AG09309 (cell line): ENCODE measurements around the gene UIMC1.
"Not testable (repeated sequence)": the region's sequence is repeated elsewhere in the genome, so short reads cannot be mapped to it uniquely, and the experiment has no call there.

ENCODE experiments used
- DNase-seq: peaks from one replicate; pipeline ENCODE4 v3.0.0-alpha.2; 2010; ENCODE audit warnings: low read depth
- H3K4me3 ChIP-seq: 2 replicates; pipeline ENCODE4 v1.5.1; 2011; ENCODE audit warnings: mild to moderate bottlenecking, low read depth, low read length, moderate library complexity; ENCODE audit not compliant: control insufficient read depth
- CTCF ChIP-seq: IDR thresholded peaks from 2 replicates; pipeline ENCODE4 v1.5.1; 2011; ENCODE audit warnings: mild to moderate bottlenecking, low read depth, low read length, inconsistent platforms; ENCODE audit not compliant: insufficient read depth, control insufficient read depth; ENCODE audit errors: missing control alignments

The UIMC1 gene

GRCh38 chr5:176876506-176877431, 129.8 kb downstream of the UIMC1 start:
- no peak for TF ChIP-seq CTCF
- no peak for DNase-seq
- no peak overlapping the region for H3K4me3 ChIP-seq

- DNase-seq, result no peak
- TF ChIP-seq CTCF, result no peak
These were observed 130.6 kb downstream of the UIMC1 start for GRCh38 chr5:176875783-176876505.

GRCh38 chr5:176875014-176875550, 131.5 kb downstream of the UIMC1 start:
- DNase-seq, result no peak
- H3K4me3 ChIP-seq, result no peak overlapping the region
- no peak for TF ChIP-seq CTCF

More at GRCh38 chr5:176875783-176876505, 130.6 kb downstream of the UIMC1 start:
- no peak overlapping the region for H3K4me3 ChIP-seq

GRCh38 chr5:176874198-176874780, 132.3 kb downstream of the UIMC1 start:
- DNase-seq, result no peak
- H3K4me3 ChIP-seq, result no peak overlapping the region
- TF ChIP-seq CTCF, result no peak

- H3K4me3 ChIP-seq, result no peak overlapping the region
- TF ChIP-seq CTCF, result no peak
- DNase-seq, result no peak
These were observed 132.9 kb downstream of the UIMC1 start for GRCh38 chr5:176873541-176874172.

- not testable (repeated sequence) for DNase-seq, H3K4me3 ChIP-seq
These were observed 133.6 kb downstream of the UIMC1 start for GRCh38 chr5:176873011-176873410.

- not testable (repeated sequence) for H3K4me3 ChIP-seq, DNase-seq
These were observed 134.0 kb downstream of the UIMC1 start for GRCh38 chr5:176872586-176872985.

- not testable (repeated sequence) for DNase-seq, H3K4me3 ChIP-seq
These were observed 135.9 kb downstream of the UIMC1 start for GRCh38 chr5:176870644-176871043.
